Mesenchymal stem cell (in vitro differentiated cells and primary cell): ENCODE measurements around the gene HSPA1B. TPM values are rescaled to one million over a fixed set of nuclear protein-coding genes. Genes with fewer than 3 reads are reported as not detected.

Experiments
- DNase-seq: peaks from one replicate; pipeline ENCODE4 v3.0.0-alpha.2; 2013
- H2AFZ ChIP-seq: one replicate; pipeline ENCODE4 v1.6.1; 2013; ENCODE audit warnings: low read depth, mild to moderate bottlenecking, control low read depth, inconsistent platforms, low read length, moderate library complexity
- H2AK5ac ChIP-seq: 2 replicates; pipeline ENCODE4 v1.6.1; 2013; ENCODE audit warnings: low read length, moderate library complexity, mild to moderate bottlenecking, inconsistent platforms; ENCODE audit not compliant: severe bottlenecking
- H2BK120ac ChIP-seq: one replicate; pipeline ENCODE4 v1.6.1; 2013; ENCODE audit warnings: low read depth, mild to moderate bottlenecking, inconsistent platforms, low read length, moderate library complexity
- H2BK12ac ChIP-seq, 2 experiments: one replicate each; pipeline ENCODE4 v1.6.1; 2013; ENCODE audit warnings: inconsistent platforms in 2 of 2, low read length in 2 of 2, mild to moderate bottlenecking in 2 of 2, moderate library complexity in 2 of 2, control low read depth in 1 of 2
- H2BK15ac ChIP-seq: one replicate; pipeline ENCODE4 v1.6.1; 2013; ENCODE audit warnings: mild to moderate bottlenecking, low read depth, inconsistent platforms; ENCODE audit not compliant: poor library complexity, severe bottlenecking
- H2BK5ac ChIP-seq: 2 replicates; pipeline ENCODE4 v1.6.1; 2013; ENCODE audit warnings: low read depth, mild to moderate bottlenecking, low read length, control low read depth, inconsistent platforms; ENCODE audit not compliant: poor library complexity, severe bottlenecking
- H3K14ac ChIP-seq, 2 experiments: one replicate each; pipeline ENCODE4 v1.6.1; 2013; ENCODE audit warnings: inconsistent platforms in 2 of 2, low read length in 2 of 2, control low read depth in 1 of 2, mild to moderate bottlenecking in 1 of 2, moderate library complexity in 1 of 2
- H3K18ac ChIP-seq, 2 experiments: one replicate each; pipeline ENCODE4 v1.6.1; 2013; ENCODE audit warnings: inconsistent platforms in 2 of 2, low read length in 2 of 2, control low read depth in 1 of 2, low read depth in 1 of 2, mild to moderate bottlenecking in 1 of 2
- H3K23ac ChIP-seq, 2 experiments: one replicate each; pipeline ENCODE4 v1.6.1; 2013; ENCODE audit warnings: inconsistent platforms in 2 of 2, low read length in 2 of 2, mild to moderate bottlenecking in 2 of 2, moderate library complexity in 2 of 2, control low read depth in 1 of 2
- H3K27ac ChIP-seq: 2 replicates; pipeline ENCODE4 v1.5.1; 2013; ENCODE audit warnings: mild to moderate bottlenecking, moderate library complexity, low read length, control low read depth, inconsistent platforms; ENCODE audit not compliant: poor library complexity, severe bottlenecking
- H3K27me3 ChIP-seq, 2 experiments: 2 replicates each; pipeline versions ENCODE4 v1.6.1 to v1.7.0; 2013; ENCODE audit warnings: low read length in 2 of 2, mild to moderate bottlenecking in 2 of 2, moderate library complexity in 2 of 2, control low read depth in 1 of 2, inconsistent platforms in 1 of 2; ENCODE audit not compliant: control insufficient read depth in 1 of 2, insufficient read depth in 1 of 2
- H3K36me3 ChIP-seq, 2 experiments: 2 replicates each; pipeline versions ENCODE4 v1.6.1 to v1.7.0; 2013; ENCODE audit warnings: low read length in 2 of 2, control low read depth in 1 of 2, inconsistent platforms in 1 of 2, low read depth in 1 of 2, mild to moderate bottlenecking in 1 of 2; ENCODE audit not compliant: insufficient read depth in 2 of 2, control insufficient read depth in 1 of 2
- H3K4ac ChIP-seq, 2 experiments: one replicate each; pipeline ENCODE4 v1.6.1; 2013; ENCODE audit warnings: inconsistent platforms in 2 of 2, low read length in 2 of 2, mild to moderate bottlenecking in 2 of 2, moderate library complexity in 2 of 2, control low read depth in 1 of 2, low read depth in 1 of 2
- H3K4me1 ChIP-seq: 2 replicates; pipeline ENCODE4 v1.6.1; 2013; ENCODE audit warnings: low read depth, low read length, control low read depth; ENCODE audit not compliant: control insufficient read depth, insufficient read depth
- H3K4me2 ChIP-seq: 2 replicates; pipeline ENCODE4 v1.6.1; 2013; ENCODE audit warnings: low read length, mild to moderate bottlenecking, inconsistent platforms; ENCODE audit not compliant: poor library complexity, severe bottlenecking
- H3K4me3 ChIP-seq, 2 experiments: 2 replicates each; pipeline versions ENCODE4 v1.5.1 to v1.7.0; 2013; ENCODE audit warnings: low read length in 2 of 2, mild to moderate bottlenecking in 2 of 2, control low read depth in 1 of 2, low read depth in 1 of 2; ENCODE audit not compliant: insufficient read depth in 1 of 2
- H3K79me1 ChIP-seq: replicated peaks from 2 replicates; pipeline ENCODE4 v1.6.1; 2013; ENCODE audit warnings: mild to moderate bottlenecking, control low read depth, low read length, inconsistent platforms; ENCODE audit not compliant: poor library complexity, severe bottlenecking
- H3K9ac ChIP-seq: 2 replicates; pipeline ENCODE4 v1.7.0; 2013; ENCODE audit warnings: mild to moderate bottlenecking, low read length, moderate library complexity
- H3K9me3 ChIP-seq: 2 replicates; pipeline ENCODE4 v1.7.0; 2013; ENCODE audit warnings: mild to moderate bottlenecking, low read length; ENCODE audit not compliant: control insufficient read depth
- H4K8ac ChIP-seq: one replicate; pipeline ENCODE4 v1.6.1; 2013; ENCODE audit warnings: inconsistent platforms, mild to moderate bottlenecking, low read length, moderate library complexity
- H4K91ac ChIP-seq: one replicate; pipeline ENCODE4 v1.6.1; 2013; ENCODE audit warnings: mild to moderate bottlenecking, low read length, inconsistent platforms
- WGBS: methylation state at CpG from one replicate; pipeline ENCODE4 v1.1.7; 2013; ENCODE audit warnings: mixed read lengths; 5-methylcytosine and 5-hydroxymethylcytosine counted together
- polyA plus RNA-seq, 2 experiments: library from polyadenylated mRNA; stranded (reverse); fragments of 200-250 nt; gene quantifications; one replicate each; pipeline ENCODE4 v1.2.3, GENCODE V29; 2013

HSPA1B gene
- polyA plus RNA-seq (2013, experiment 1 of 2), result 29.0 TPM
- polyA plus RNA-seq (2013, experiment 2 of 2), result 26.7 TPM

GRCh38 chr6:31827286-31828079 is at the start of gene HSPA1B:
HSPA1B (plus strand) TSS chr6:31827738; CDS start chr6:31827951, 213 bp downstream.
- Histone ChIP-seq H3K36me3 (no peaks in the 10 kb centered on the region), H2AK5ac (peak within 1 kb of the TSS; percentile 97), H4K91ac (peak within 1 kb of the TSS; percentile 89), H3K14ac (peak within 1 kb of the TSS in 1 of 2 experiments; percentile 46), H3K79me1 (peaks cover 4% of the 10 kb centered on the region), H3K9me3 (no peaks in the 10 kb centered on the region), H3K4me3 (peak within 1 kb of the TSS; percentile 69 to 89), H3K18ac (peak within 1 kb of the TSS; percentile 72 to 85), H4K8ac (peak within 1 kb of the TSS; percentile 91), H2AFZ (no peak within 1 kb of the TSS), H3K23ac (peak within 1 kb of the TSS in 1 of 2 experiments; percentile 96), H2BK5ac (no peak within 1 kb of the TSS), H2BK15ac (peak within 1 kb of the TSS; percentile 60), H3K4me2 (peak within 1 kb of the TSS; percentile 87), H3K4ac (peak within 1 kb of the TSS; percentile 32 to 87), H3K27ac (peak within 1 kb of the TSS; percentile 87), H3K4me1 (peaks cover 10% of the 10 kb centered on the region), H3K9ac (peak within 1 kb of the TSS; percentile 94), H3K27me3 (no peaks in the 10 kb centered on the region), H2BK120ac (peak within 1 kb of the TSS; percentile 85), H2BK12ac (peak within 1 kb of the TSS; percentile 80 to 89)
- DNase-seq, result peak; percentile 100
- WGBS, result under 1% methylated on average over 35 of the region's 56 CpGs

- no peak overlapping the region for H4K91ac ChIP-seq
- no peak overlapping the region for H4K8ac ChIP-seq
- 99% methylated on average over 5 of the region's 5 CpGs for WGBS
- H3K9me3 ChIP-seq, result no peaks in the 10 kb centered on the region
- no peak overlapping the region for H3K9ac ChIP-seq
- H2BK12ac ChIP-seq, result peak overlapping the region in 1 of 2 experiments; percentile 15
- H3K27me3 ChIP-seq, result no peaks in the 10 kb centered on the region
- H2BK5ac ChIP-seq, result no peak overlapping the region
- no peak overlapping the region for H2BK120ac ChIP-seq
- H3K4me3 ChIP-seq, result no peak overlapping the region
- H2BK15ac ChIP-seq, result peak overlapping the region; percentile 3
- no peak overlapping the region for H3K27ac ChIP-seq
- no peak overlapping the region for H3K4ac ChIP-seq
- H3K23ac ChIP-seq, result no peak overlapping the region
- no peak overlapping the region for H3K18ac ChIP-seq
- no peaks in the 10 kb centered on the region for H3K79me1 ChIP-seq
- H2AFZ ChIP-seq, result no peak overlapping the region
- H3K4me1 ChIP-seq, result peaks cover 16% of the 10 kb centered on the region
- H3K36me3 ChIP-seq, result peaks cover 50 to 58% of the 10 kb centered on the region in 2 experiments
- H2AK5ac ChIP-seq, result no peak overlapping the region
- no peak overlapping the region for H3K4me2 ChIP-seq
- no peak overlapping the region for H3K14ac ChIP-seq
- DNase-seq, result no peak
These were observed 49.3 kb upstream of the HSPA1B start for GRCh38 chr6:31778193-31778592.

DNA sequence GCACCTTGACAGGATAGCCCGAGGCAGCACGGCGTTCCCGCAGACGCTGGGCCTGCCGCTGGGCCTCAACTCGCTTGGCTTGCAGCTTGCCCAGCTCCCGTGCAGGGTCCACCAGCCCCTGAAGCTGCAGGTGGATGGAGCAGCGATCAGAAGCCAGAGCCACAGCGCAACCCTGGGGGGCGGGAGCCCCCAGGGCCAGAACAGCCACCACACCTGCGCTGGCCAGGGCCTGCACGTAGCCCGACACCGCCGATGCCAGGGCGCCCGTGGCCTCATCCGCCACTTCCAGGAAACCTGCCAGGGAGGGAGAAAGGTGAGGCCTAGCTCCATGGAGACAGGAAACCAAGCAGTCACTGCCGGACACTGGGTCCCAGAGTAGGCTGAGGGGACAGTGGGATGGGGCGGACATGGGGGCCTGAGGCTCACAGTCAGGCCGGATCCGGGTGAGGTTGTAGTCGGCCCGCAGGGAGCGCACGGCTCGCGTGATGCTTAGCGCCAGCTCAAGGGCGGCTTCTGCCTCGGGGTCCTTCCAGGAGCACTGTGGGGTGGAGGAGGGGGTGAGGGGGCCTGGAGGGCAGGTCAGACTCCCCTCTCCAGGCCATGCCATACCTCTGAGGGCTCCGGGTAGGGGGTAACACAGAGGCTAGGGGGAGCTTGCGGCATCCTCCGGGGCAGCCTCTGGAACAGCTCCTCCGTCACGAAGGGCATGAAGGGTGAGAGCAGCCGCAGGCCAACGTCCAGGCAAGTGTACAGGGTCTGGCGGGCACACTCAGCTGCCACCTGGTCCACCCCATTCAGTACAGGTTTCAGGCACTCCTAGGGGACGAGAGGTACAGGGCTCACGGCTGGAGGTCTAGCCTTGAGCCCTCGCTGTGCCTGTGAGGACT is 48.3 kb upstream of the HSPA1B start:
- Histone ChIP-seq H2BK15ac (no peak overlapping the region), H3K27me3 (no peaks in the 10 kb centered on the region), H2BK120ac (no peak overlapping the region), H2BK5ac (no peak overlapping the region), H3K4me3 (no peak overlapping the region), H3K4ac (no peak overlapping the region), H2AK5ac (no peak overlapping the region), H3K23ac (no peak overlapping the region), H3K18ac (no peak overlapping the region), H4K91ac (no peak overlapping the region), H3K36me3 (peaks cover 60 to 68% of the 10 kb centered on the region in 2 experiments), H3K4me1 (peaks cover 16% of the 10 kb centered on the region), H4K8ac (no peak overlapping the region), H2AFZ (no peak overlapping the region), H2BK12ac (no peak overlapping the region), H3K4me2 (no peak overlapping the region), H3K9me3 (no peaks in the 10 kb centered on the region), H3K27ac (no peak overlapping the region), H3K14ac (no peak overlapping the region), H3K79me1 (peaks cover 5% of the 10 kb centered on the region), H3K9ac (no peak overlapping the region)
- 95% methylated on average over 43 of the region's 43 CpGs for WGBS
- DNase-seq, result no peak

GRCh38 chr6:31779908-31780307 is 47.6 kb upstream of the HSPA1B start:
- 99% methylated on average over 10 of the region's 10 CpGs for WGBS
- no peak for DNase-seq
- H3K14ac ChIP-seq, result no peak overlapping the region
- no peak overlapping the region for H3K9ac ChIP-seq
- no peak overlapping the region for H3K18ac ChIP-seq
- H3K4me2 ChIP-seq, result no peak overlapping the region
- no peak overlapping the region for H2AK5ac ChIP-seq
- H2BK120ac ChIP-seq, result no peak overlapping the region
- peaks cover 10% of the 10 kb centered on the region for H3K79me1 ChIP-seq
- peaks cover 67 to 75% of the 10 kb centered on the region in 2 experiments for H3K36me3 ChIP-seq
- no peak overlapping the region for H3K23ac ChIP-seq
- H3K27ac ChIP-seq, result no peak overlapping the region
- H2BK5ac ChIP-seq, result no peak overlapping the region
- no peaks in the 10 kb centered on the region for H3K27me3 ChIP-seq
- no peak overlapping the region for H3K4me3 ChIP-seq
- H4K91ac ChIP-seq, result no peak overlapping the region
- no peak overlapping the region for H2BK15ac ChIP-seq
- no peak overlapping the region for H4K8ac ChIP-seq
- H2BK12ac ChIP-seq, result no peak overlapping the region
- no peak overlapping the region for H2AFZ ChIP-seq
- no peak overlapping the region for H3K4ac ChIP-seq
- H3K4me1 ChIP-seq, result peaks cover 16% of the 10 kb centered on the region
- no peaks in the 10 kb centered on the region for H3K9me3 ChIP-seq
